Activated T-cell treated with anti-CD3 and anti-CD28 coated beads, Interleukin-2, amount 50 U/mL, for 24 hours (primary cell): ENCODE results near the gene TINAG.

Source experiments
- DNase-seq: peaks from one replicate; pipeline ENCODE4 v3.0.0-alpha.2; 2020
- H3K27ac Mint-ChIP-seq: 2 replicates; pipeline ENCODE4 v1.8.0; 2020; ENCODE audit warnings: mild to moderate bottlenecking, mixed read lengths
- H3K27me3 Mint-ChIP-seq: 2 replicates; pipeline ENCODE4 v1.8.0; 2020; ENCODE audit warnings: mixed read lengths
- H3K36me3 Mint-ChIP-seq: 2 replicates; pipeline ENCODE4 v1.8.0; 2020; ENCODE audit warnings: low read depth, mixed read lengths
- H3K4me1 Mint-ChIP-seq: 2 replicates; pipeline ENCODE4 v1.8.0; 2020; ENCODE audit warnings: low read depth, mixed read lengths
- H3K4me3 Mint-ChIP-seq: 2 replicates; pipeline ENCODE4 v1.8.0; 2020; ENCODE audit warnings: mild to moderate bottlenecking, moderate library complexity, mixed read lengths
- H3K9me3 Mint-ChIP-seq: 2 replicates; pipeline ENCODE4 v1.8.0; 2020; ENCODE audit warnings: mixed read lengths

The TINAG gene

GRCh38 chr6:54354608-54355007, 46.4 kb downstream of the TINAG start:
- Mint-ChIP-seq H3K4me1 (no peaks in the 10 kb centered on the region), H3K27me3 (no peaks in the 10 kb centered on the region), H3K36me3 (no peaks in the 10 kb centered on the region), H3K9me3 (peaks cover under 1% of the 10 kb centered on the region), H3K27ac (no peak overlapping the region), H3K4me3 (no peak overlapping the region)
- no peak for DNase-seq

DNA sequence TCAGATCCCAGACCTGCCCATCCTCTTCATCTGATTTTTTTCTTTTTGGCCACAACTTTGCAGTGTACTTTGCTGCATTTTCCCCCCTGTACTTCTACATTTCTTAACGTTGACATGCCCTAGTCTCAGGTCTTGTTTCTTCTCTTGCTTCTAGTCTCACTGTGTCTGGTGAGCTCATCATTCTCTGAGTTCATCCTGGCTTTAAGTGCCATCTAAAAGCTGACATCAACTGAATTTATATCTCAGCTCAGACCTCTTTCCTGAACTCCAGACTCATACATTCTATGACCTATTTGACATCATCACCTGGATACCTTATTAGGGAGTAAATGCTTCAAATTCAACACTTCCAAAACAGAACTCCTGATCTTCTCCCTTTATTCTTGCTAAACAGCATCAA, 48.9 kb downstream of the TINAG start:
- DNase-seq = no peak
- Mint-ChIP-seq H3K9me3 (peaks cover 2% of the 10 kb centered on the region), H3K27ac (no peak overlapping the region), H3K27me3 (no peaks in the 10 kb centered on the region), H3K4me3 (no peak overlapping the region), H3K36me3 (no peaks in the 10 kb centered on the region), H3K4me1 (no peaks in the 10 kb centered on the region)

DNA sequence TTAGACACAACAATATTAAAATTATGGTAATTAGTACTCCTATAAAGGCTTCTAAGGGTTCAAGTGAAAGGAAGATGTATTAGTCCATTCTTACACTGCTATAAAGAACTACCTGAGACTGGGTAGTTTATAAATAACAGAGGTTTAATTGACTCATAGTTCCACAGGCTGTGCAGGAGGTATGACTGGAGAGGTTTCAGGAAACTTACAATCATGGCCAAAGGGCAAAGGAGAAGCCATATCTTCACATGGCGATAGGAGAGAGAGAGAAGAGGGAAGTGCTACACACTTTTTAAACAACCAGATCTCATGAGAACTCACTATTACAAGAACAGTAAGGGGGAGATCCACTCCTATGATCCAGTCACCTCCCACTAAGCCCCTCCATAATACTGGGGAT, 52.9 kb downstream of the TINAG start:
- H3K4me1 Mint-ChIP-seq = no peaks in the 10 kb centered on the region
- H3K27me3 Mint-ChIP-seq = no peaks in the 10 kb centered on the region
- no peaks in the 10 kb centered on the region for H3K36me3 Mint-ChIP-seq
- no peak for DNase-seq
- H3K27ac Mint-ChIP-seq = no peak overlapping the region
- peaks cover 2% of the 10 kb centered on the region for H3K9me3 Mint-ChIP-seq
- H3K4me3 Mint-ChIP-seq = no peak overlapping the region

DNA sequence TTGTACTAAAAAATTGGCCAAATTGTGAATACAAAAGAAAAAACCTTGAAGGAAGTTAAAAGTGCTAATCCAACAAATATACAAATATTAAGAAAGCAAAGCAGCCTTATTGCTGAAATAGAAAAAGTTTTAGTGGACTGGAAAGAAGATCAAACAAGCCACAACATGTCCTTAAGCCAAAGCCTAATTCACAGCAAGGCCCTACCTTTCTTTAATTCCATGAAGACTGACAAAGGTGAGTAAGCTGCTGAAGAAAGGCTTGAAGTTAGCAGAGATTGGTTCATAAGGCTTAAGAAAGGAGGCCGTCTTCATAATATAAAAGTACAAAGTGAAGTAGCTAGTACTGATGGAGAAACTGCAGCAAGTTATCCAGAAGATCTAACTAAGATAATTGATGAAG, 53.5 kb downstream of the TINAG start:
- Mint-ChIP-seq H3K4me3 (no peak overlapping the region), H3K27ac (no peak overlapping the region), H3K27me3 (no peaks in the 10 kb centered on the region), H3K36me3 (no peaks in the 10 kb centered on the region), H3K4me1 (no peaks in the 10 kb centered on the region), H3K9me3 (peaks cover 2% of the 10 kb centered on the region)
- DNase-seq = no peak

DNA sequence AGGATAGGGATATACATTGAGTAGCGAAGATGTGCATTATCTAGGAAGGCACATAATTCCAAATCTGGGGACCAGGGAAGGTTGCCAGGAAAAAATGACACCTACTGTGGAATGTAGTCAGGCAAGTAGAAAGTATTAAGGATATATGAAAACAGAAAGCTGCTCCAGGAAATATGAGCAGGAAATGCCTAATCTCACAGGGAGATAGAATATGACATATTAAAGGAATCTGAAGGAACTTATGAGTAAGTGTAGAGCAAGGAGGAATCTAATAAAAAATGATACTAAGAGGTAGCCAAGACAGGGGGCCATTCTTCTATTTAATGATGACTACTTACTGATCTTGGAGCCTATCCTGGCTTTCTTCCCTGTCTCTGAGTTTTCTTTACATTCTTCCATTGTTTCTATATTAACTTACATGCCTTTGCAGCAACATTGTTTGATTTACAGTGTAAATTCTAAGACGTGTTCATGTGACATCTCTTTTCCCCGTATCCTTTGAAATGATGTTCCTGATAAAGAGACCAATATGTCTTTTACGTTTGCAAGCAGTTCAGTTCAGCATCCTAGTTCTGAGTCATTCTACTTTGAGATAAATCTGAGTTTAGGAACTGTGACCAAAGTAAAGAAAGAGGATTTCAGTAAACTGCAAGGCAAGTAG, 58.6 kb downstream of the TINAG start:
- Mint-ChIP-seq H3K4me3 (no peak overlapping the region), H3K27me3 (no peaks in the 10 kb centered on the region), H3K4me1 (no peaks in the 10 kb centered on the region), H3K36me3 (no peaks in the 10 kb centered on the region), H3K9me3 (no peaks in the 10 kb centered on the region), H3K27ac (no peak overlapping the region)
- no peak for DNase-seq

DNA sequence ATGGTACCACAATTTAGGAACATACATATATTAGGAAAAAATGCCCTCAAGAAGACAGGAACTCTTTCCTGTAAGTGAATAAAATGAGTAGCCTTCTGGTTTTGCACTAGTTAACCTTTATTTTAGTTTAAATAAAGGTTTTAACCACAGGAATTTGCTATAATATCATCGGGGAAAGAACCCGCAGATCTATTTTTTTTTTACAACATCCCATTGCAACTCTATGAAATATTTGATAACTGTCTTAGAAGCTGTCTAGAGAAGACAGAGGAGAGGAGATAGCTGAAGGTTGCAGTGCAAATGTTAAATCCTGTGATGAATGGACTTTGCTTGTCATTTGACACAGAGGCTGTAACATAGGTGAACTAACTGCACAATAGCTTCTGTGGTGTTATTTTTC, 69.5 kb downstream of the TINAG start:
- Mint-ChIP-seq H3K36me3 (no peaks in the 10 kb centered on the region), H3K4me3 (no peak overlapping the region), H3K27ac (no peak overlapping the region), H3K9me3 (peaks cover 5% of the 10 kb centered on the region), H3K27me3 (no peaks in the 10 kb centered on the region), H3K4me1 (no peaks in the 10 kb centered on the region)
- no peak for DNase-seq

DNA sequence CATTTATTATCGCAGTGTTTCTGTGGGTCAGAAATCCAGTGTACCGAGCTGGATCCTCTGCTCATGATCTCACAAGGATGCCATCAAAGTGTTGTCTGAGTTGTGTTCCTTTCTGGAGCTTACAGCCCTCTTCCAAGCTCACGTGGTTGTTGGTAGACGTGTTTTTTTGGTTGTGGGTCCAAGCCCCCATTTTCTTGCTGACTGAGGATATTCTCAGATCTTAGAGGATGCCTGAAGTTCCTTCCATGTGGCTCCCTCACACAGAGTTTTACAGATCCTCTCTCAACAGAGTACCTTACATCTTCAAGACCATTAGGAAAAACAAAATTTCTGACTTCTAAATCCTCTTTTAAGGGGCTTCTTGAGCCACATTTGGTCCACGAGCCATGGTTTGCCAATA, 78.1 kb downstream of the TINAG start:
- H3K4me1 Mint-ChIP-seq = no peaks in the 10 kb centered on the region
- H3K4me3 Mint-ChIP-seq = no peak overlapping the region
- no peaks in the 10 kb centered on the region for H3K36me3 Mint-ChIP-seq
- no peak for DNase-seq
- no peaks in the 10 kb centered on the region for H3K27me3 Mint-ChIP-seq
- H3K9me3 Mint-ChIP-seq = peaks cover 5% of the 10 kb centered on the region
- no peak overlapping the region for H3K27ac Mint-ChIP-seq

DNA sequence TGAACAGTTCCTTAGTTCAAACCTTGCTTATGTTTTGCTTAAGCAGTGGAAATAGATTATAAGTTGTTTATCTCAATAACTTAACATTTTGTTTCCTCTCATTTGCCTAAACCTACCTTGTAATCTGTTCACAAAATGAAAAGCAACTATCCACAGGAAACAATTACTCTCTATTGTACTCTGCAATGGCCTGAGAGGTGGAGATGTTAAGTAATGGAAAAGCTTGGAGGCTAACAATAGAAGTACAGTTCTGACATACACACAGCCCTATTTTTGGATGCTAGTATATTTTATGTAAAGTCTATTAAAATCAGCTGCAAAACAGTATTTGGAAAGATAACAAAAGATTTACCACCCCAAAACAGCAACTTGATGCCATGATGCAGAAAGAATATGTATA, 82.1 kb downstream of the TINAG start:
- no peaks in the 10 kb centered on the region for H3K36me3 Mint-ChIP-seq
- H3K4me1 Mint-ChIP-seq = no peaks in the 10 kb centered on the region
- no peak for DNase-seq
- no peak overlapping the region for H3K4me3 Mint-ChIP-seq
- H3K9me3 Mint-ChIP-seq = peaks cover 8% of the 10 kb centered on the region
- H3K27me3 Mint-ChIP-seq = no peaks in the 10 kb centered on the region
- no peak overlapping the region for H3K27ac Mint-ChIP-seq

DNA sequence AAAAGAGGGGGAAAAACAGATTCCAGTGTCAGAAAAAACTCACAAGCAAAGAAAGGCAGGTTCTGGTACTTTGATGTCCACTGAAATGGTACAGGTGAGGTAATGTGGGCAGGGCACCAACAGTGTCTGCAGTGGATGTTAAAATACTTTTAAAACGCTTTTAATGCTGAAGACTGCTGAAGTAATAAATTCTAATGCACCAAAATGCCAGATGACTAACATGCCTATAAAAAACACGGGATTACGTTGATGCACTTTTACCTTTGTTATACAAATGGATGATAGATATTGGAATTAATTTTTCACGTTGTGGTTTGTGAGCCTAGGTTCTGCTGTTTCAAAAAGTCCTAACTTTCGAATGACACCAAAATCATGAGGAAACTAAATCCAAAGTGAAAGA, 83.3 kb downstream of the TINAG start:
- no peaks in the 10 kb centered on the region for H3K27me3 Mint-ChIP-seq
- no peak overlapping the region for H3K27ac Mint-ChIP-seq
- H3K36me3 Mint-ChIP-seq = no peaks in the 10 kb centered on the region
- DNase-seq = no peak
- H3K4me1 Mint-ChIP-seq = no peaks in the 10 kb centered on the region
- peaks cover 8% of the 10 kb centered on the region for H3K9me3 Mint-ChIP-seq
- no peak overlapping the region for H3K4me3 Mint-ChIP-seq

GRCh38 chr6:54403096-54403495, 94.9 kb downstream of the TINAG start:
- DNase-seq = no peak
- no peaks in the 10 kb centered on the region for H3K36me3 Mint-ChIP-seq
- H3K27me3 Mint-ChIP-seq = no peaks in the 10 kb centered on the region
- H3K9me3 Mint-ChIP-seq = peaks cover 5% of the 10 kb centered on the region
- H3K4me1 Mint-ChIP-seq = no peaks in the 10 kb centered on the region
- no peak overlapping the region for H3K27ac Mint-ChIP-seq
- H3K4me3 Mint-ChIP-seq = no peak overlapping the region

DNA sequence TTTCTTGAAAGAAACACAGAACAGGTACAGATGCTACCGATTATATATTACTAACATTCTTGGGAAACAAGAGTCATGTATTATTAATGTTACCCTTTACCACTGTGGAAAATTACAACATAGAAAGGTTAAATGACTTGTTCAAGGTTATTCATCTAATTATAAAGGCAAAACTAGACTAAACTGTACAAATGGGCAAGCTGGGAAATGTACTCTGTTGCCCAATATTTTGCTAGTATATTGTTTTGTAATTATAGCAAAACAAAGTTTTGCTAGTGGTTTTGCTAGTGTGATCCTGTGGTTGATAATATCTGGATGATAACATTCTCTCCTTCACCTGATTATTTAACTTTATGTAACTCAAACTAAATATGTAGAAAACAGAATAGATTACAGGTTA, 96.5 kb downstream of the TINAG start:
- no peaks in the 10 kb centered on the region for H3K27me3 Mint-ChIP-seq
- H3K27ac Mint-ChIP-seq = no peak overlapping the region
- H3K36me3 Mint-ChIP-seq = no peaks in the 10 kb centered on the region
- DNase-seq = no peak
- H3K4me1 Mint-ChIP-seq = no peaks in the 10 kb centered on the region
- H3K9me3 Mint-ChIP-seq = peaks cover 10% of the 10 kb centered on the region
- no peak overlapping the region for H3K4me3 Mint-ChIP-seq

DNA sequence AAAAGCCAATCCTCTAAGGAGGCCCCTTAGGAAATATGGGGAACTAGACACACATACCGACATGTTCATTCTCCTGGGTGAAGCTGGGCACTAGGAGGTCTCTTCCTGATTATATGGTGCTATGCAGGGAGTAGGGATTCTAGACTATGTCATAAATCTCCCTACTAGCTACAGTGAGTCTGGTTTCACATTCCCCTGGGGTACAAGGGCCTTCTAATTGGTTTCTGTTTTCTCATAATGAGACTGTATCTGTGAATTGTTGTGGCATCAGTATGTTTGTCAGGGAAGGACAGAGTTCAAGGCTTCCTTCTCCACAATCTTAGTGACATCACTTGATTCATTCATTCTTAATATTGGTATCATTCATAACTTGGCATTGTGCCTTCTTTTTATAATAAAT, 103.5 kb downstream of the TINAG start:
- H3K27me3 Mint-ChIP-seq = no peaks in the 10 kb centered on the region
- no peaks in the 10 kb centered on the region for H3K4me1 Mint-ChIP-seq
- no peaks in the 10 kb centered on the region for H3K36me3 Mint-ChIP-seq
- no peak for DNase-seq
- H3K27ac Mint-ChIP-seq = no peak overlapping the region
- H3K9me3 Mint-ChIP-seq = peaks cover 5% of the 10 kb centered on the region
- no peak overlapping the region for H3K4me3 Mint-ChIP-seq

GRCh38 chr6:54415517-54415916, 107.3 kb downstream of the TINAG start:
- Mint-ChIP-seq H3K27ac (no peak overlapping the region), H3K27me3 (no peaks in the 10 kb centered on the region), H3K9me3 (peaks cover 10% of the 10 kb centered on the region), H3K36me3 (no peaks in the 10 kb centered on the region), H3K4me1 (no peaks in the 10 kb centered on the region), H3K4me3 (no peak overlapping the region)
- DNase-seq = no peak

GRCh38 chr6:54419885-54420284, 111.6 kb downstream of the TINAG start:
- Mint-ChIP-seq H3K36me3 (no peaks in the 10 kb centered on the region), H3K4me1 (no peaks in the 10 kb centered on the region), H3K27ac (no peak overlapping the region), H3K27me3 (no peaks in the 10 kb centered on the region), H3K9me3 (peaks cover 16% of the 10 kb centered on the region), H3K4me3 (no peak overlapping the region)
- DNase-seq = no peak

DNA sequence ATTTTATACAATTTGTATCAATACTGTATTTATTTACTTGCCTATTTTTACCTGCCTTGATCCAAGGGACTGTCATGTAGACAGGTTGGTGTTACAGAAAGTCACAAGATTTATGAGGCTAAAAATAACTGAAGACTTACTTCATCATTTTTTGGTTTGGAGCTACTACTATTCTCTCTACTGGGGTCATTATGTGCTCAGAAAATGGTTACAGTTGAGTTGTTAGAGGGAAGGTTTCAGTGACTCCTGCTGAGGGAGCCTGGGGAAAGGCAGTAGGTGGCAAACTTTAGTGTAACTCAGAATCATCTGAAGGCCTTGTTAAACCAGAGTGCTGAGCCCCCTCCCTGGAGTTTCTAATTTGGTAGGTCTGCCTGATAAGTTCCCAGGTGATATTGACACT, 118.8 kb downstream of the TINAG start:
- peaks cover 6% of the 10 kb centered on the region for H3K9me3 Mint-ChIP-seq

DNA sequence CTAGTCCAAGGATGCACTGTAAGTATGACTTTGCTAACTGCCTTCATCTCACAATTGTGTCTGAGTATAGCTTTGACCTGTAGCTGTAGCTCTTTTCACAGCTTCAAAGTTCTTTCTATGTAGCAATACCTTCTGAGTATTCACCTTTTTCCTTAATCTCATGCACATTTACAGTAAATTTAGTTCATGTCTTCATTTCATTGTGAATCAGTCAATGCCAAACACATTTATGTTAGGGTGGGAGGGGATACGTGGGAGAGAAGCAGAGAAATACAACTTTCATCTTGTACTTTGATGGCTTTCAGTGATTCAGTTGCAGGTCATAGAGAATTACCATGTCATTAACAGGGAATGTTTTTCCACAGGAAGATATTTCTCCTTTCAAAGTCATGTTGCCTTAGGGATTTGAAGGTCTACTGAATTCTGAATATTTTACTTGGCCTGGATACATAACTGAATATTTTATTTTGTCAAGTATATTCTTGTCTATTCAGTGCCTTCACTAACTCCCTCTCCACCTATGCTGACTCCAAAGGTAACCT, 119.2 kb downstream of the TINAG start:
- Mint-ChIP-seq H3K27ac (no peak overlapping the region), H3K4me3 (no peak overlapping the region), H3K27me3 (no peaks in the 10 kb centered on the region), H3K4me1 (no peaks in the 10 kb centered on the region), H3K36me3 (no peaks in the 10 kb centered on the region), H3K9me3 (peaks cover 5% of the 10 kb centered on the region)
- DNase-seq = no peak

More for the DNA sequence above, 118.8 kb downstream of the TINAG start:
- H3K27ac Mint-ChIP-seq = no peak overlapping the region
- no peaks in the 10 kb centered on the region for H3K36me3 Mint-ChIP-seq
- no peaks in the 10 kb centered on the region for H3K4me1 Mint-ChIP-seq
- DNase-seq = no peak
- H3K27me3 Mint-ChIP-seq = no peaks in the 10 kb centered on the region
- H3K4me3 Mint-ChIP-seq = no peak overlapping the region
